AG10803 (cell line): ENCODE results near the gene TRIB2.

Experiments used
- DNase-seq: peaks from one replicate; pipeline ENCODE4 v3.0.0; 2010; ENCODE audit warnings: low read depth
- H3K4me3 ChIP-seq: 2 replicates; pipeline ENCODE4 v1.5.1; 2011; ENCODE audit warnings: mild to moderate bottlenecking, low read length, control low read depth
- CTCF ChIP-seq: conservative IDR thresholded peaks from 2 replicates; pipeline ENCODE4 v1.5.1; 2011; ENCODE audit warnings: mild to moderate bottlenecking, low read length, control low read depth, inconsistent platforms

The TRIB2 gene

GRCh38 chr2:12685145-12685544 is 31.6 kb upstream of the TRIB2 start:
- DNase-seq: no peak
- TF ChIP-seq CTCF: no peak
- H3K4me3 ChIP-seq: no peak overlapping the region

GRCh38 chr2:12685956-12686355 is 30.8 kb upstream of the TRIB2 start:
- no peak for DNase-seq
- H3K4me3 ChIP-seq: no peak overlapping the region
- TF ChIP-seq CTCF: no peak

GRCh38 chr2:12686708-12687283 is 29.9 kb upstream of the TRIB2 start:
- TF ChIP-seq CTCF: no peak
- no peak overlapping the region for H3K4me3 ChIP-seq
- peak; percentile 32 for DNase-seq

- no peak for DNase-seq
- no peak for TF ChIP-seq CTCF
- H3K4me3 ChIP-seq: no peak overlapping the region
These were observed 28.6 kb upstream of the TRIB2 start for GRCh38 chr2:12688091-12688490.

- no peak overlapping the region for H3K4me3 ChIP-seq
- no peak for DNase-seq
- TF ChIP-seq CTCF: no peak
These were observed 27.8 kb upstream of the TRIB2 start for GRCh38 chr2:12688893-12689292.

- no peak for DNase-seq
- no peak overlapping the region for H3K4me3 ChIP-seq
- no peak for TF ChIP-seq CTCF
These were observed 23.2 kb upstream of the TRIB2 start for GRCh38 chr2:12693509-12693908.

- TF ChIP-seq CTCF: no peak
- no peak for DNase-seq
- no peak overlapping the region for H3K4me3 ChIP-seq
These were observed 21.6 kb upstream of the TRIB2 start for GRCh38 chr2:12694990-12695774.
